GM10847 (cell line): ENCODE data around the gene CABLES2.
A peak's percentile ranks its signal among the peaks of the same experiment; 100 is the strongest.

Experiments
- POLR2A ChIP-seq: IDR thresholded peaks from 2 replicates; pipeline ENCODE4 v1.6.1; 2011; ENCODE audit not compliant: insufficient read length; ENCODE audit errors: extremely low read depth

Gene CABLES2

GRCh38 chr20:62342910-62343309 is 64.2 kb downstream of the CABLES2 start:
- no peak for TF ChIP-seq POLR2A

GRCh38 chr20:62339647-62340062 is 67.4 kb downstream of the CABLES2 start:
- peak; percentile 29 for TF ChIP-seq POLR2A
